GM11168 (cell line): ENCODE measurements around the gene HOXD10.

Source experiments
- in situ Hi-C: fragments of 300-500 bp; cut with MboI; formaldehyde crosslinking; loops from one replicate; pipeline ENCODE4 v1.12.0; 2022; ENCODE audit warnings: low sequenced_read_pairs; ENCODE audit not compliant: unreplicated experiment

The HOXD10 gene

GRCh38 chr2:176104316-176105077 lies 12.1 kb upstream of the HOXD10 start:
- in situ Hi-C loops, result no loop called here

GRCh38 chr2:176105078-176105729 lies 11.4 kb upstream of the HOXD10 start:
- in situ Hi-C loops, result no loop called here

- in situ Hi-C loops, result no loop called here
Observed at GRCh38 chr2:176105730-176106580, 10.6 kb upstream of the HOXD10 start.

- in situ Hi-C loops, result no loop called here
Observed at GRCh38 chr2:176106581-176107539, 9.7 kb upstream of the HOXD10 start, which contains the start of gene HOXD11. TSS of gene HOXD11 (plus strand) at chr2:176107280. CDS start at chr2:176107356, 76 bp downstream.

- in situ Hi-C loops, result no loop called here
Observed at GRCh38 chr2:176107731-176108181, 8.8 kb upstream of the HOXD10 start.

GRCh38 chr2:176109192-176109901 lies 7.2 kb upstream of the HOXD10 start:
- in situ Hi-C loops, result no loop called here

GRCh38 chr2:176109946-176110345 lies 6.6 kb upstream of the HOXD10 start:
- in situ Hi-C loops, result no loop called here

- in situ Hi-C loops, result no loop called here
Observed at GRCh38 chr2:176110415-176111308, 5.9 kb upstream of the HOXD10 start.

- in situ Hi-C loops, result no loop called here
Observed at GRCh38 chr2:176111309-176111663, 5.3 kb upstream of the HOXD10 start.

GRCh38 chr2:176111846-176112374 lies 4.7 kb upstream of the HOXD10 start:
- in situ Hi-C loops, result no loop called here

- in situ Hi-C loops, result no loop called here
Observed at GRCh38 chr2:176112375-176113302, 3.9 kb upstream of the HOXD10 start.

GRCh38 chr2:176114120-176114929 lies 2.3 kb upstream of the HOXD10 start:
- in situ Hi-C loops, result no loop called here

GRCh38 chr2:176114930-176115625 lies 1.5 kb upstream of the HOXD10 start:
- in situ Hi-C loops, result no loop called here

GRCh38 chr2:176117162-176117822 lies 714 bp downstream of the HOXD10 start:
- in situ Hi-C loops, result no loop called here

- in situ Hi-C loops, result no loop called here
Observed at GRCh38 chr2:176117823-176118371, 1.3 kb downstream of the HOXD10 start.
